ENCODE data around the gene SEMA3G. TPM values are rescaled to one million over a fixed set of nuclear protein-coding genes. Genes with fewer than 3 reads are reported as not detected.

The SEMA3G gene
- total and polyA plus RNA-seq, 2 experiments from 2014 or later = 3.4 to 13.6 TPM

- no peaks in the 10 kb centered on the region for H3K36me3 ChIP-seq
- H3K4me1 ChIP-seq (ENCODE audit: low read depth) = peaks cover 25% of the 10 kb centered on the region
- no peaks in the 10 kb centered on the region for H3K9me3 ChIP-seq (ENCODE audit: low read depth)
- peak overlapping the region; percentile 85 for H3K27ac ChIP-seq
- no peaks in the 10 kb centered on the region for H3K27me3 ChIP-seq
- no peak overlapping the region for H3K4me3 ChIP-seq
- no peak for TF ChIP-seq CTCF (IDR thresholded peaks at IDR 0.05; ENCODE audit: low read depth, low read length)
- no peak for DNase-seq (ENCODE audit: low read depth in 1 of 2, low spot score in 1 of 2)
Observed at GRCh38 chr3:52432225-52432624, 12.7 kb downstream of the SEMA3G start.

GRCh38 chr3:52431459-52432223, 13.3 kb downstream of the SEMA3G start:
- Histone ChIP-seq H3K4me3 (no peak overlapping the region), H3K27ac (peak overlapping the region; percentile 85), H3K9me3 (ENCODE audit: low read depth) (no peaks in the 10 kb centered on the region), H3K4me1 (ENCODE audit: low read depth) (peaks cover 25% of the 10 kb centered on the region), H3K27me3 (no peaks in the 10 kb centered on the region), H3K36me3 (no peaks in the 10 kb centered on the region)
- no peak for TF ChIP-seq CTCF (IDR thresholded peaks at IDR 0.05; ENCODE audit: low read depth, low read length)
- no peak for DNase-seq (ENCODE audit: low read depth in 1 of 2, low spot score in 1 of 2)

- no peaks in the 10 kb centered on the region for H3K27me3 ChIP-seq
- no peak overlapping the region for H3K4me3 ChIP-seq
- H3K27ac ChIP-seq = no peak overlapping the region
- TF ChIP-seq CTCF (IDR thresholded peaks at IDR 0.05; ENCODE audit: low read depth, low read length) = no peak
- no peak for DNase-seq (ENCODE audit: low read depth in 1 of 2, low spot score in 1 of 2)
- no peaks in the 10 kb centered on the region for H3K9me3 ChIP-seq (ENCODE audit: low read depth)
- H3K4me1 ChIP-seq (ENCODE audit: low read depth) = peaks cover 25% of the 10 kb centered on the region
- no peaks in the 10 kb centered on the region for H3K36me3 ChIP-seq
Observed at GRCh38 chr3:52430416-52430810, 14.5 kb downstream of the SEMA3G start.

- no peak overlapping the region for H3K27ac ChIP-seq
- DNase-seq (ENCODE audit: low read depth in 1 of 2, low spot score in 1 of 2) = peak in 1 of 2 donors; percentile 26
- H3K36me3 ChIP-seq = no peaks in the 10 kb centered on the region
- peaks cover 25% of the 10 kb centered on the region for H3K4me1 ChIP-seq (ENCODE audit: low read depth)
- no peak overlapping the region for H3K4me3 ChIP-seq
- no peak for TF ChIP-seq CTCF (IDR thresholded peaks at IDR 0.05; ENCODE audit: low read depth, low read length)
- no peaks in the 10 kb centered on the region for H3K27me3 ChIP-seq
- no peaks in the 10 kb centered on the region for H3K9me3 ChIP-seq (ENCODE audit: low read depth)
Observed at GRCh38 chr3:52429779-52430415, 15.0 kb downstream of the SEMA3G start.

- Histone ChIP-seq H3K9me3 (ENCODE audit: low read depth) (no peaks in the 10 kb centered on the region), H3K4me3 (no peak overlapping the region), H3K36me3 (no peaks in the 10 kb centered on the region), H3K27me3 (no peaks in the 10 kb centered on the region), H3K27ac (no peak overlapping the region), H3K4me1 (ENCODE audit: low read depth) (peaks cover 20% of the 10 kb centered on the region)
- TF ChIP-seq CTCF (IDR thresholded peaks at IDR 0.05; ENCODE audit: low read depth, low read length) = no peak
- DNase-seq (ENCODE audit: low read depth in 1 of 2, low spot score in 1 of 2) = no peak
Observed at GRCh38 chr3:52429031-52429430, 15.9 kb downstream of the SEMA3G start.

All from cardiac muscle cell (in vitro differentiated cells and primary cell).